ENCODE measurements around the gene PGM2. TPM values are rescaled to one million over a fixed set of nuclear protein-coding genes. Genes with fewer than 3 reads are reported as not detected.
A peak's percentile ranks its signal among the peaks of the same experiment; 100 is the strongest.

Gene PGM2
- polyA plus RNA-seq, 10 donors: 11.3 to 20.5 (median 12.5) TPM

GRCh38 chr4:37896206-37896860, 69.8 kb downstream of the PGM2 start:
- DNase-seq: no peak

- peak in 1 of 3 donors; percentile 35 for DNase-seq
These were observed 75.7 kb downstream of the PGM2 start for GRCh38 chr4:37902212-37902611.

- no peak for DNase-seq
These were observed 76.5 kb downstream of the PGM2 start for GRCh38 chr4:37902738-37903693.

GRCh38 chr4:37903901-37904300, 77.4 kb downstream of the PGM2 start:
- no peak for DNase-seq

GRCh38 chr4:37904824-37905223, 78.3 kb downstream of the PGM2 start:
- peak in 1 of 3 donors; percentile 41 for DNase-seq

DNA sequence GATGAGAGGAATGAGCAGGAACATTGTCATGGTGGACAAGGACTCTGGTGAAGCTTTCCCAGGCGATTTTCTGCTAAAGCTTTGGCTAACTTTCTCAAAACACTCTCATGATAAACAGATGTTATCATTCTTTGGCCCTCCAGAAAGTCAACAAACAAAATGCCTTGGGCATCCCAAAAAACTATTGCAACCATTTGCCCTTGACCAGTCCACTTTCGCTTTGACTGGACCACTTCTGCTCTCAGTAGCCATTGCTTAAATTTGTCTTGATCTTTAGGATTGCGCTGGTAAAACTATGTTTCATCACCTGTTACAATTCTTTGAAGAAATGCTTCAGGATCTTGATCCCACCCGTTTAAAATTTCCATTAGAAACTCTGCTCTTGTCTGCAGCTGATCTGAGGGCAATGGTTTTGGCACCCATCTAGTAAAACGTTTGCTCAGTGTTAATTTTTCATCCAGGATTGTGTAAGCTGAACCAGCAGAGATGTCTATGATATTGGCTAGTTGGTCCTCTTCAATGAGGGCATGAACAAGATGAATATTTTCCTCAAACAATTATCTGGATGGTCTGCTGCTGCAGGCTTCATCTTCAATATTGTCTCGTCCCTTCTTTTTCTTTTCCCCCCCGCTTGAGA, 79.2 kb downstream of the PGM2 start:
- no peak for DNase-seq

DNA sequence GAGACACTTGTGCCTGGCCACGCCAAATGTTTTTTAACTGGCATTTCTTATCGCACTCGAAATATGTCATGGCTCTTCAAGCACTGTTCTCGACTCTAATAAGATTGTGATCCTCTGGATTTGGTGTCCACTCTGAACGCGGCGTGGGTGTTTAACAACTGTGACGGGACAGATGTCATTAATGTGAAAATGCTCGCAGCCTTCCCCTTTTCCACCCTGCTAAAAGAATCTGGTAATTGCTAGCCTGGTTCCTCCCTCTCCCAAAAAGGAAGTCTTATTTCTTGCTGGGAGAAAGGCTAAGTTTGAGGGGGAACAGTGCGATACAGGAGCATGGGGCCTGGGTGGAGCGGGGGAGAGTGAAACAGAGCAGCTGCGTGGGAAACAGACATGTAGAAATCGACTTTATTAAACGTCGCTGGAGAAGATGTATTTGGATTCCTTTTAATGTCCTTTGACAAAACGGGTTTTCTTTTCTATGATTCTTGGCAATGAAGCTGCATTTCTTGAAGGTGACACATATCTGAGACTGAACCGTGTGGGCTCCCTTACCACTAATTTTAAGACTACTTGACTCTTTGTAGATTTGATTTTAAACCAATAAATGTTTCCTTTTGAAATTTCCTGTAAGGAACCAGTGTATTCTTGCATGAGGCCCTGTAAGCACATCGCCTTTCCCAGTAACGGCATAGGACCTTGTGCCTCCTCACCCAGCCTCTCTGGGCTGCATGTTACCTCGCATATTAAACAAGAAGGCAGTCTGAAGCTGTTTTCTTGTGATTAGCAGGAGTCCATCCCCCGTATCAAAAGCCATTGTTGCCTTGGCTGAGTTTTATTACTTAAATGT, 82.2 kb downstream of the PGM2 start:
- peak in 1 of 3 donors; percentile 29 for DNase-seq

DNA sequence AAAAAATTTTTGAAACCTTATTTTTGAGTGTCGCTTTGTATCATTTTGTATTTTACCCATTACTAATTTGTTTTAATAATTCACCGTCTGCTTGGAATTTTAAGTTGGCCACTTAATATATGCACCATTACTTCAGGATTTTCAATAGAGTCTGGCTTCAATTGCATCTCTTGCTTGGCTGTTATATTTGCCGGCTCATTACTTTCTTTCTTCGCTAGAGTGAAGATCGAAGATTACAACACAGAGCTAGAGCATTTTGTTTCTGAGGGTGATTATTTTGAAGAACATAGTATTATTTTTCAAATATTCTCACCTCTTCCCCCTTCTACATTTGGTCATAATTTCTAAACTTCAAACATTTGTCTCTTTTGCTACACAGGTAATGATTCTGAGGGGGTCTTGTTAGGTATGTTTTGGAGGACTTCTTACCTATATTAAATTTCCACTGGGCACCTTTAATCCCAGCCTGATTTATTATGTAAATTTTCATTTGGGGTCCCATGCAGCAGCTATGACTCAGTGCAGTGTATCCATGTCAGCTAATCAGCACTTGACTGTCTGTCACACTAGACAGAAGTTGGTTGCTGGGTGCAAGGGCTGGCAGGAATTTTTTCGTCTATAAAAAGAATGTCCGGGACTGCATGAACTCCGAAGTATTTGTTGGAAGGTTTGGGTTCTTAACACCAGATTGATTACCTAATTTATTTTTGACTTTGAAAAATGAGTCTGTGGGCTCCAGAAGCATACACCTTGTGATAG, 83.0 kb downstream of the PGM2 start:
- DNase-seq: no peak

- DNase-seq: no peak
These were observed 83.6 kb downstream of the PGM2 start for GRCh38 chr4:37910091-37910486.

Other genes with a start within 250 kb of the PGM2 start
- 10 to 100 TPM; 10.3 to 15.8 (median 13.9) TPM for gene RELL1, start 140.3 kb upstream of the PGM2 start, polyA plus RNA-seq (ENCODE audit: insufficient read length in 10 of 10)
- gene TBC1D1, start 64.4 kb downstream of the PGM2 start, polyA plus RNA-seq (ENCODE audit: insufficient read length in 10 of 10): 10 to 100 TPM; 38.8 to 69.9 (median 50.1) TPM
- under 1 TPM in 1 of 10 donors, not detected in 9; 0.19 TPM for gene PTTG2, start 133.7 kb downstream of the PGM2 start, polyA plus RNA-seq (ENCODE audit: insufficient read length in 10 of 10)